HG03097 (cell line): ENCODE measurements around the gene MIOS.

ENCODE experiments used
- ATAC-seq: cut with Tn5 transposase; IDR thresholded peaks from one replicate; pipeline ENCODE4 v1.9.1; 2021; ENCODE audit not compliant: unreplicated experiment, low FRiP score

Gene MIOS

DNA sequence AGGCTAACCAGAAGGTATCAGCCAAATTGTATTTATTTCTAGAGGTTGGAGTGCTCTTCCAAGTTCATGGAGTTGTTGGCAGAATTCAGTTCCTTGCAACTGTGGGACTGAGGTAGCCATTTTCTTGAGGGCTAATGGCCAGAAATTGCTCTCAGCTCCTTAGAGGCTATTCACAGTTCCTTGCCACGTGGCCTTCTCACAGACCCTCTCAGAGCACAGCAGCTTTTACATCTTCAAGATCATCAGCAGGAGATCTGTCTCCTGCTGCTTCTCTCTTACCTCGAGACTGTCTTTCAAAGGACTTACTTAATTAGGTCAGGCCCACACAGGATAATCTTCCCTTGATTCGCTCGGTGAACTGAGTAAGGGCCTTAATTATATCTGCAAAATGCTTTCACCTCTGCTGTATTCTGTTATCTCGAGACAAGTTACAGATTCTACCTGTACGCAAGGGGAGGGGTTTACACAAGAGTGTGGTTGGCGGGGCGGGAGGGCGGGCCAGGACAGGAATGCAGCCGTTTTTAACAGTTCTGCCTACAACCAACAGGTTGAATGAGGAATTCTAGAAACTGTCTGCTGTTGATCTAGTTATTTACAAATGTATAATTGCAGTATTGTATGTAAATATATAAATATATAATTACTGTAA lies 15.0 kb downstream of the MIOS start:
- ATAC-seq = no peak

DNA sequence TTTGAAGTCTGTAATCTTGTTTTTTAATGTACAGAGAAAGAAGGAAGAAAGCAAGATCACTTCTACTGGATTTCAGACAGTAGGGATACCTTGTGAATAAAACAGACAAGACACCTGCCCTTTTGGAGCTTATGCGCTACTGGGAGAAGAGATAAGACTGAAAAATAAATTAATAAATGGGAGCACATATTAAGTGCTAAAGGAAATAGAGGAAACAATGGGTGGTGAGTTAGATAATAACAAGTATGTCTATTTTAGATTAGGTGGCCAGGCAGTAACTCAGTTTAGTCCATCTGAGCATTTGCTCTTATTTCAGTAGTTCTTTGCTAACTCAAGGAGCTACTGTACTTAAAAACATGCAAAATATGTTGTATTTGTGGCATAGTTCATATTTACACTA lies 15.9 kb downstream of the MIOS start:
- no peak for ATAC-seq

DNA sequence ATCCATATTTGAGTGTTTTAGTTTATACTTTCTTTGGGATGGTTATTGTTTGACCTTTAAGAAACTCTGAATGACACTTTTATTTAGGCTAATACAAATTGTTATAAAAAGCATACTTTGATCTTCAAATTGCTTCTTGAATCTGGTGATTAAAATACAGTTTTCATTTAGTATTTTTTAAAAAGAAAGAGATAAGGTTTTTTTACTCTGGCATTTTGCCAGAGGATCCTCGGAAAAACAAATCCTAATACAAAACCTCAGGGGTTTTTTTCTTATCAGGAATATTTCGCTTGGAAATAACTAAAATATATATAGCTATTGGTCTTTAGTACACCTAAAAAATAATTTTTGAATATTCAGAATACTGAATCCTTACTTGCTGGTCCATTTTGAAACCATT lies 17.0 kb downstream of the MIOS start:
- ATAC-seq = no peak

GRCh38 chr7:7584653-7585052 lies 18.0 kb downstream of the MIOS start:
- ATAC-seq = no peak

DNA sequence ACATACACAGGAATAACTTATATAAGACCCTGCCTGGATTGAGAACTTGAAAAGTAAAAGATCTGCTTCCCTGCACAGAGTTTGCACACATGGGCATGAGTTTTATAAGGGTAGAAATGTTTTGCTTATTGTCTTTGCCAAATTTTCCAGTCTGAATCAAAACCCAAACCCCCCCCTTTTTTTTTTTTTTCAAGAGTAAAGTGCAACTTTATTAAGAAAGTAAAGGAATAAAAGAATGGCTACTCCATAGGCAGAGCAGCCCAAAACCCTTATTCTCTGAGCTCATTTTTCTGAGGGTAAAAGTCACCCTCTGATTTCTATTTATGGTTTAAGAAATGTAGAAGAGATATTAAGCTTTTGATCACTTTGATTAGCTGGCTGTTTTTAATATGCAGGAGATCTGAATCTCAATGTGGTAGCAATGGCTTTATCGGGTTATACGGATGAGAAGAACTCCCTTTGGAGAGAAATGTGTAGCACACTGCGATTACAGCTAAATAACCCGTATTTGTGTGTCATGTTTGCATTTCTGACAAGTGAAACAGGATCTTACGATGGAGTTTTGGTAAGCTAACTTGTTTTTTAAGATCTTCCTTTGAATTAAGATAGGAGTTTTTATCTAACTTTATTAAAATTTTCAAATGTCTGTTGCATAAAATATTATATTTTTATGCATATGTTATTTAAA lies 18.7 kb downstream of the MIOS start:
- ATAC-seq = no peak

DNA sequence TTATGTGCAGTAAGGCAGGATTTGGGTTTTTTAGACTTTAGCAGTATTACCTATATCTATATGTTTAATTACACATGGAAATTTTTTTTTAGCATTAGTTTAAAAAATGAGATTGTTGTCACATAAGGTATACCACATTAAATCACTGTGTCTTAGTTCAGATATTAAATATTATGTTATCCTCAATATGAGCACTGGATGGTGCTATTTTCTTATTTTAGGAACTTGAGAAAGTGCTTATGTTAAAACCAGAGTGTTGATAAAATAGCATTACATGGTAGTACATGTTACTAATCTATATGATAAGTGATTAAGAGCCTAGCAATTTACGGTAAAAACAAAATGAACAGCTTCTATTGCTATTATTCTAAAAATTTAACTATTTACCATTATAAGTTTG lies 28.8 kb downstream of the MIOS start:
- no peak for ATAC-seq

GRCh38 chr7:7596176-7596575 lies 29.5 kb downstream of the MIOS start:
- no peak for ATAC-seq

DNA sequence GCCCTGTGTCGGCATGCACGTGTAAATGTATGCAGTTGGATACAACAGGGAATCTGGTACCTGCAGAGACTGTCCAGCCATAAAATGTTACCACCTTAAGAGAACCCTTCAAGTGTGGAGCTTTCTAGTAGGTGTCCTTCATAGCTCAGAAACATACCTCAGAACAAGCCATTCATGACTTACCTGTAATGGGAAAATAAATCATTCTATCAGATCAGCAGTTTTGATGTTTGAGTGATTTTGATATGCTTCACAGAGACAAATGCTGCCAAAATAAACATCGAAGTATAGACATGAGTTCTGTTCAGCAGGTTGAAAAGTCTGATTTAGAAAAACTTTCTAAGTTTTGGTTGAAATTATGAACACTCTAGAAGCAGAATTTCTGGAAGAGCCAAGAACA lies 40.3 kb downstream of the MIOS start:
- ATAC-seq = no peak

DNA sequence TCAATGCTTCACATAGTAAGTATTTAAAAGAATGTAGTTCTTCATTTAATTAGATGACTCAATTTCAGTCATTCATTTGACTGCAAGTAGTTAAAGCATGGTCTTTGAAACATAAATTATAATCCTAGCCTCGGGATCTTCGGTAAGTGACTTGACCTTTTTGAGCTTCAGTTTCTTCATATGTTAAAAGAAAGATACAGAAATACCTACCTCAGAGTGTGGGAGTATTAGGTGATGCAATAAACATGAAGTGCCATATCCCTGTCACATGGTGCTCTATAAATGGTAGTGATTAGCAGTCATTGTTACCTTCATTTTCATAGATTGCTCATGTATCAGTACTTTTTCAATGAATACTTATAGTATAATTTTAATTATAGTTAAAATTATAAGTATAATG lies 42.6 kb downstream of the MIOS start:
- no peak for ATAC-seq

DNA sequence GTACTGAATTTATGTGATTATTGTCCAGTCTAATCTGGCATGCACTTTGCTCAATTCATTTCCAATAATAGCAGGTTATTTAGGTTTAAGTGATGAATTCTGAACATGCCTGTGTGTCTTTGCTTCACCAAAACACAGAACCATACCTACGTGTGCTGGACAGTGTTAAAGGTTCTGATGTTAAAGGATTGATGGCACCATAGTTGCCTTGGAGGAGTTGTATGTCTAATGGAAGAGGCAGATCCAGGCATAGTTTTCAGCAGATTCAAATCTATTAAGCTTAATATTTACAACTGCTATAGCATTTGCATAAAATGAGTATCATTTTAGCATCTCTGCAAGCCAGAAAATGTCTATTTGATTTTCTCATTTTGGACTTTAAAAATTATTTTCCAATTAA lies 45.8 kb downstream of the MIOS start:
- ATAC-seq = no peak

DNA sequence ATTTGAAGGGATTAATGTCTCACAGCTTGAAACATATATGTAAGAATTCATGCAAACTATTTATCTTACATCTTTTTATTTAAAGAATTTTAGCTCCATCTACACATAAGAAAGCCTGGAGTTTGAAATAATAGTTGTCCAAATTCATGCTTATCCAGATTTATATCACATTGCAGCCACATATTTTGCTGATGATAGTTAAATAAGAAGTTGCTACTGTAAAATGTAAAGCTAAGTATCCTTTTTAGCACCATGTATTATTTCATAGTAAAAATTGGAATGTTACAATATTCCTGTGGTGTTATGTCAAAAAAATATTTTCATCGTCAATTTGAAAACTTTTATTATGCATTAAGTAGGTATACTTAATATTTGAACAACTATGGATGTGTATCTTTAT lies 46.5 kb downstream of the MIOS start:
- no peak for ATAC-seq

DNA sequence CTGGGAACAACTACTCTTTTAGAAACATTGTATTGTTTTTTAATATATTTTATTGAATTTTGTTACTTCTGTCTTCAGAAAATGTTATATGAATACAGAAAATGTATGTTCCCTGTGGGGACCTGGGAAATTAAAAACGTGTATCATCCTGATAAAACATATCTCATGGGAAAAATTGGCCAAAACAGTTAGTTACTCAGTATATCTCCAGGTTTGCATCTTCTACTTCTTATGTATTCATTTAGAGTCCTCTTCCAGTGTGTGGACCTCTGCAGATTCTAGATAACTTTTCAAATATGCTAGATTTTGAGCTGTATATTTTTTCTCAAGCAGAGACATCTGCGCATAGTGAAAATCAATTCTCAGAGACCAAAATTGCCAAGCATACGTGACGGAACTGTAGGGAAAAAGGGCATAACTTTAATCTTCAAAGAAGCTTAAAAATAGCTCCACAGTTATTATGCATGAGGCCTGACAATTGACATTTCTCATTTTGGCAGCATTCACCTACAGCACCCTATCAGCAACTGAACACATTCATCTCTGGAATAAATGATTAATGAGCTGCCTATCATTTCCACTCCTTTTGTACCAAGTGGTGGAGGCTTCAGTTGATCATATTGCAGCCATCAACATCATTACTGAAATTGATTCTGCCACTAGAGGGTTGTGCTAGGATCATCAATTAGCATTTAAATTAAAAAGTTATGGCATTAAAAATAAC lies 47.5 kb downstream of the MIOS start:
- ATAC-seq = no peak

- ATAC-seq = no peak
Measured at GRCh38 chr7:7617550-7617949, 50.9 kb downstream of the MIOS start.

DNA sequence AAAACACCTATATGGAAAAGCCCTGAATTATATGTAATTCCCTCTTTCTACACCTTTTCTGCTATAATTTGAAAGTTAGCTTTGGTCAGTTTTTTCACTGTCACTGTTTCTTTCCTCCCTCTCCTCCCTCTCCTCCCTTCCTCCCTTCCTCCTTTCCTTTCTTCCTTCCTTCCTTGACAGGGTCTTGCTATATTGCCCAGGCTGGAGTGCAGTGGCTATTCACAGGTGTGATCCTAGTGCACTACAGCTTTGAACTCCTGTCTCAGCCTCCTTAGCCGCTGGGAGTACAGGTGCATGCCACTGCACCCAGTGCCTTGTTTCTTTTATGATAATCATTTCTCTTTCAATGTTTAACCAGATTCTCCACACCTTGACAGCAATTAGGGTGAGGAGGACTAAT lies 51.7 kb downstream of the MIOS start:
- ATAC-seq = no peak

GRCh38 chr7:7620236-7620635 lies 53.6 kb downstream of the MIOS start:
- no peak for ATAC-seq

- no peak for ATAC-seq
Measured at GRCh38 chr7:7620644-7621210, 54.0 kb downstream of the MIOS start.

DNA sequence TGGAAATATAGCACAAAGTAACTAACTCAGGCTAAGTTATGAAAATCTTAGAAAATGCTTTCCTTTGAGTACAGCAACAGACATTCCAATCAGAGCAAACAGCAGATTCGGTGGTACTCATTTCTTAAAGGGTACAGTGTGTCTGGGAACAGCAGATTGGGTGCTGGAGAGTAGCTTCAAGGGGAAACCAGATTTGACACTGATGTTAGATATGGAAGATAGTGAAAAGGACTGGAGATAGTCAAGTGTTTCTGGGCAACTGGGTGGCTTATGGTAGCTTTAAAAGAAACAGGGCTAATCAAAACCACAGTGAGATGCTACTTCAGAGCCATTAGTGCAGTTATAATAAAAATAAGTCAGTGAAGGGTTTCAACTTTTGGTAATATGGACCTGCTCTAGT lies 61.8 kb downstream of the MIOS start:
- ATAC-seq = no peak

DNA sequence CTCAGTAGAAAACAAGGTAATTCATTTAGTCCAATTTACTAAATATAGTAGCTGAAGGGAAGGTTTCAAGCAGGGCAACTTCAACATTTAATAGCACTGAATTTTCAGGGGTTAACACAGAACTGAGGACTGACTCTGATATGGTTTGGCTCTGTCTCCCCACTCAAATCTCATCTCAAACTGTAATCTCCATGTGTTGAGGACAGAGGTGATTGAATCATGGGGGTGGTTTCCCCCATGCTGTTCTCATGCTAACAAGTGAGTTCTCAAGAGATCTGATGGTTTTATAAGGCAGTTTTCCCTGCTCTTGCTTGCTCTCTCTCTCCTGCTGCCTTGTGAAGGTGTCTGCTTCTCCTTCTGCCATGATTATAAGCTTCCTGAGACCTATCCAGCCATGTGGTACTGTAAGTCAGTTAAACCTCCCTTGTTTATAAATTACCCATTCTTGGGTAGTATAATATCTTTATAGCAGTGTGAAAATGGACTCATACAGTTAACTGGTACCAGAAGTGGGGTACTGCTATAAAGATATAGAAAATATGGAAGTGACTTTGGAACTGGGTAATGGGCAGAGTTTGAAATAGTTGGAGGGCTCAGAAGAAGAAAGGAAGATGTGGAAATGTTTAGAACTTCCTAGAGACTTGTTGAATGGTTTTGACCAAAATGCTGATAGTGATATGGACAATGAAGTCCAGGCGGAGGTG lies 64.1 kb downstream of the MIOS start:
- no peak for ATAC-seq

DNA sequence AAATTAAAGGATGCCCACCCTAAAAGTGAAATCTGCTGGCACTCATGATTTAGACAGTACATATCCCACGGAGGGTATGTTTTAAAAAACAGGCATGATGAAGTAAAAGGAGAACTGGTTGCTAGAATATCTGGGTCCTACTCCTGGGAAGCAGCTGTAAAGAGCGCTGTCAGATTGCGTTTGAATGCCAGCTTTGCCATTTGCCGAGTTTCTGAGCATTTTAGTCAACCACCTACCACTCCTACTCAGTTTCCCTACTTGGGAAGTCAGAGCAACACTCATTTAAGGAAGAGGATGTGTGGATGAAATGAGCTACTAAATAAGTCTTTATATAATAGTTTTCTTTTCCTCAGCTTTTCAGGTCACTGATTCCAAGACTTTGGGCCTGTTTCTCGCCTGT lies 72.7 kb downstream of the MIOS start:
- ATAC-seq = no peak

DNA sequence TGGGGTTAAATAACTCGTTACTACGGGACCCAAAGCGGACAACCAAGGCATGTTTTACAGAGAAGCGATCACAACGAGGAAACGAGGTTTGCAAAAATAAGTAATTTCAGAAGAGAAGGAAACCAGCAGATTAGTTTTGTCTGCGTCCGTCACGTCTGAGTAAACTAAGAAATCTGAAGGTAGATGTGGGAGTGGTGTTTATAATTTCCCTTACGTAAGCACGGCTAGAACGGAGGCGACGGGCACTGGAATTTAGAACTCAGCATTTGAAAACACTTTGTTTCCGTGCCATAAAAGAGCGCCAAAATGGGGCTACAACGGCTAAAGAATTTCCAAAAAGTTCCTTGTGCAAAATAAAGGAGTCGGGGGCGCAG lies 73.2 kb downstream of the MIOS start:
- ATAC-seq = no peak
